ENCODE results near the gene ARCN1.

GRCh38 chr11:118633979-118634378, 61.8 kb downstream of the ARCN1 start:
- TF ChIP-seq POLR2A (IDR thresholded peaks at IDR 0.05): no peak
- TF ChIP-seq CTCF (IDR thresholded peaks at IDR 0.05): no peak
